Colon (tissue), 2 donors: Measurements from ENCODE around the gene IL15RA.
"Not testable (repeated sequence)": the region's sequence is repeated elsewhere in the genome, so short reads cannot be mapped to it uniquely, and the experiment has no call there.

ENCODE experiments used
- FAIRE-seq: peaks from 2 replicates; lab custom pipeline; 2012; peaks lifted over from hg19 to GRCh38; lab: Jason Lieb, UNC
- donor health status: control.
- donor health status: control.

Gene IL15RA

GRCh38 chr10:6005856-6006395, 28.6 kb upstream of the IL15RA start:
- no peak for FAIRE-seq

- not testable (repeated sequence) for FAIRE-seq
Measured at GRCh38 chr10:6005161-6005804, 27.9 kb upstream of the IL15RA start.

- FAIRE-seq = no peak
Measured at GRCh38 chr10:6002809-6003510, 25.6 kb upstream of the IL15RA start.

- FAIRE-seq = no peak
Measured at GRCh38 chr10:5999440-6000165, 22.3 kb upstream of the IL15RA start.

GRCh38 chr10:5996696-5997095, 19.4 kb upstream of the IL15RA start:
- no peak for FAIRE-seq

- FAIRE-seq = no peak
Measured at GRCh38 chr10:5992398-5992797, 15.1 kb upstream of the IL15RA start.

GRCh38 chr10:5991708-5992107, 14.4 kb upstream of the IL15RA start:
- no peak for FAIRE-seq

- no peak for FAIRE-seq
Measured at GRCh38 chr10:5989756-5990155, 12.4 kb upstream of the IL15RA start.

- FAIRE-seq = no peak
Measured at GRCh38 chr10:5988336-5988920, 11.1 kb upstream of the IL15RA start.

GRCh38 chr10:5987747-5988146, 10.4 kb upstream of the IL15RA start:
- FAIRE-seq = no peak

- no peak for FAIRE-seq
Measured at GRCh38 chr10:5985029-5985428, 7.7 kb upstream of the IL15RA start.

- no peak for FAIRE-seq
Measured at GRCh38 chr10:5983774-5984173, 6.4 kb upstream of the IL15RA start.

- FAIRE-seq = no peak
Measured at GRCh38 chr10:5981529-5981928, 4.2 kb upstream of the IL15RA start.

GRCh38 chr10:5978230-5978489, 817 bp upstream of the IL15RA start:
- no peak for FAIRE-seq

- FAIRE-seq = no peak
Measured at GRCh38 chr10:5976512-5977470, 552 bp downstream of the IL15RA start.

GRCh38 chr10:5975641-5976473, 1.5 kb downstream of the IL15RA start:
- FAIRE-seq = no peak

- no peak for FAIRE-seq
Measured at GRCh38 chr10:5973069-5973468, 4.3 kb downstream of the IL15RA start.

- no peak for FAIRE-seq
Measured at GRCh38 chr10:5971886-5972285, 5.5 kb downstream of the IL15RA start.

GRCh38 chr10:5971315-5971832, 6.0 kb downstream of the IL15RA start:
- FAIRE-seq = no peak

GRCh38 chr10:5970527-5970926, 6.8 kb downstream of the IL15RA start:
- no peak for FAIRE-seq

- no peak for FAIRE-seq
Measured at GRCh38 chr10:5970066-5970465, 7.3 kb downstream of the IL15RA start.
